Right lobe of liver (tissue), 6 donors: ENCODE results near the gene CD48. TPM values are rescaled to one million over a fixed set of nuclear protein-coding genes. Genes with fewer than 3 reads are reported as not detected.

ENCODE experiments used
- ATAC-seq, 4 donors: fragments of 200-7000 bp; cut with Tn5 transposase; one replicate each; pipeline ENCODE4 v1.9.1; 2020; ENCODE audit warnings: mild to moderate bottlenecking in 4 of 4, moderate library complexity in 4 of 4
- DNase-seq, 3 donors: peaks; one replicate each; pipeline ENCODE4 v3.0.0-alpha.2; 2020
- H3K27ac ChIP-seq, 3 donors: fragments of 200-600 bp; one replicate each; pipeline ENCODE4 v1.8.0; 2022
- H3K27me3 ChIP-seq, 2 donors: fragments of 200-600 bp; one replicate each; pipeline ENCODE4 v1.8.0; 2022
- H3K36me3 ChIP-seq, 4 donors: fragments of 200-600 bp; sonication (generic) in 1 of 4; one replicate each; pipeline versions ENCODE4 v1.5.1 to v1.8.0; 2017 to 2022; ENCODE audit warnings: control low read depth in 1 of 4
- H3K4me1 ChIP-seq, 4 donors: fragments of 200-600 bp; sonication (generic) in 1 of 4; one replicate each; pipeline versions ENCODE4 v1.5.1 to v1.8.0; 2017 to 2022; ENCODE audit warnings: control low read depth in 1 of 4
- H3K4me3 ChIP-seq, 3 donors: fragments of 200-600 bp; one replicate each; pipeline ENCODE4 v1.8.0; 2022
- H3K9me3 ChIP-seq, 4 donors: fragments of 200-600 bp; sonication (generic) in 1 of 4; one replicate each; pipeline versions ENCODE4 v1.5.1 to v1.8.0; 2017 to 2022; ENCODE audit warnings: control low read depth in 1 of 4
- CTCF ChIP-seq, 4 donors: fragments of 200-600 bp in 3 of 4; fragments of 450-650 bp in 1 of 4; IDR thresholded peaks; one replicate each; pipeline versions ENCODE4 v1.5.1 to v1.8.0; 2016 to 2022; ENCODE audit warnings: antibody characterized with exemption in 4 of 4, mild to moderate bottlenecking in 2 of 4
- POLR2A ChIP-seq: fragments of 450-650 bp; IDR thresholded peaks from one replicate; pipeline ENCODE4 v1.6.1; 2017; ENCODE audit warnings: antibody characterized with exemption, mild to moderate bottlenecking
- WGBS: methylation state at CpG from one replicate; pipeline ENCODE4 v1.1.6; 2018; ENCODE audit warnings: low coverage, low lambda C conversion rate; ENCODE audit not compliant: insufficient coverage; ENCODE audit errors: missing lambda C conversion rate; 5-methylcytosine and 5-hydroxymethylcytosine counted together
- intact Hi-C, 2 donors: fragments of 100-400 bp; cut with DNase I; formaldehyde crosslinking; loops; one replicate each; pipeline versions ENCODE4 v1.11.2 to v1.14.1; 2022
- total RNA-seq, 6 experiments: library from RNA; depleted of rRNA in 2 of 6; stranded (reverse); fragments of >200 nt in 2 of 6; fragmentation: NEBNext Ultra II Directional in 3 of 6; extraction: Animal tissue kit (Norgen Biotek cat#: 25700) in 3 of 6; gene quantifications; one replicate each; pipeline versions ENCODE4 v1.1.0 to v1.2.4, GENCODE V29; 2016 to 2023
- donor health status: DM: no; HTN: yes; CAD: no.
- donor health status: DM: no; HTN: no; CAD: no.
- donor health status: DM: no; HTN: no; CAD: no.
- donor health status: DM: no; HTN: yes; CAD: no.
- donor health status: DM: no; HTN: yes; CAD: no.

Gene CD48
- total RNA-seq, 6 experiments from 2014 or later: 0.68 to 5.0 (median 3.4) TPM

- no peak overlapping the region for H3K4me3 ChIP-seq
- H3K27me3 ChIP-seq: no peaks in the 10 kb centered on the region
- no peaks in the 10 kb centered on the region for H3K36me3 ChIP-seq
- H3K27ac ChIP-seq: no peak overlapping the region
- H3K4me1 ChIP-seq: no peaks in the 10 kb centered on the region
- ATAC-seq: no peak
- DNase-seq: no peak
- intact Hi-C loops: no loop called here
- TF ChIP-seq POLR2A (no peak), CTCF (IDR thresholded peaks at IDR 0.05) (no peak)
- H3K9me3 ChIP-seq: no peaks in the 10 kb centered on the region
These were observed 42.3 kb downstream of the CD48 start for GRCh38 chr1:160669276-160669675.

- no peaks in the 10 kb centered on the region for H3K9me3 ChIP-seq
- H3K27ac ChIP-seq: no peak overlapping the region
- H3K4me3 ChIP-seq: no peak overlapping the region
- ATAC-seq (no peak), DNase-seq (no peak)
- H3K4me1 ChIP-seq: no peaks in the 10 kb centered on the region
- TF ChIP-seq CTCF (IDR thresholded peaks at IDR 0.05) (no peak), POLR2A (no peak)
- no peaks in the 10 kb centered on the region for H3K27me3 ChIP-seq
- no peaks in the 10 kb centered on the region for H3K36me3 ChIP-seq
- WGBS: 62% methylated on average over 2 of the region's 2 CpGs
- intact Hi-C loops: no loop called here
These were observed 43.7 kb downstream of the CD48 start for GRCh38 chr1:160667896-160668295.

- DNase-seq (no peak), ATAC-seq (peak in 2 of 4 donors; percentile 28 to 41)
- H3K9me3 ChIP-seq: no peaks in the 10 kb centered on the region
- WGBS: 24% methylated on average over 3 of the region's 3 CpGs
- no peak overlapping the region for H3K4me3 ChIP-seq
- H3K4me1 ChIP-seq: no peaks in the 10 kb centered on the region
- no peaks in the 10 kb centered on the region for H3K36me3 ChIP-seq
- TF ChIP-seq CTCF (IDR thresholded peaks at IDR 0.05) (no peak), POLR2A (no peak)
- H3K27me3 ChIP-seq: no peaks in the 10 kb centered on the region
- intact Hi-C loops: no loop called here
- peak overlapping the region in 2 of 3 donors; percentile 25 to 55 for H3K27ac ChIP-seq
These were observed 45.6 kb downstream of the CD48 start for GRCh38 chr1:160666079-160666442.

- no peak for TF ChIP-seq POLR2A
- no peak for TF ChIP-seq CTCF (IDR thresholded peaks at IDR 0.05)
- intact Hi-C loops: no loop called here
- 17% methylated on average over 6 of the region's 6 CpGs for WGBS
- Histone ChIP-seq H3K27me3 (no peaks in the 10 kb centered on the region), H3K9me3 (no peaks in the 10 kb centered on the region), H3K36me3 (no peaks in the 10 kb centered on the region), H3K4me3 (no peak overlapping the region), H3K27ac (peak overlapping the region in 2 of 3 donors; percentile 25 to 55), H3K4me1 (no peaks in the 10 kb centered on the region)
- DNase-seq: peak in 2 of 3 donors; percentile 63 to 71
- ATAC-seq: peak; percentile 27 to 88 (median 58)
These were observed 46.1 kb downstream of the CD48 start for GRCh38 chr1:160665330-160666078.
